MCF 10A (cell line): ENCODE measurements around the gene ZNF446. TPM values are rescaled to one million over a fixed set of nuclear protein-coding genes. Genes with fewer than 3 reads are reported as not detected.

Experiments
- BruUV-seq: library from RNA; stranded (reverse); fragments of 400-500 nt; replicated peaks from 2 replicates; lab custom pipeline; 2021; lab: Mats Ljungman, UMichigan
- CTCF ChIA-PET: fragments of 300-600 bp; sonication (Branson Sonifier 250); formaldehyde crosslinking; extraction: SDS; loops from one replicate; lab custom pipeline; 2021; ENCODE audit warnings: antibody characterized with exemption, inconsistent platforms; lab: Yijun Ruan, JAX
- POLR2A ChIA-PET: fragments of 300-600, 350-650 bp; sonication (Branson Sonifier 250); formaldehyde crosslinking; extraction: SDS; loops from one replicate; lab custom pipeline; 2020; ENCODE audit warnings: antibody characterized with exemption, inconsistent platforms; lab: Yijun Ruan, JAX
- DNase-seq: peaks from one replicate; pipeline ENCODE4 v3.0.0-alpha.2; 2018; ENCODE audit not compliant: unreplicated experiment
- H3K27ac Mint-ChIP-seq: one replicate; pipeline ENCODE4 v1.8.0; 2022; ENCODE audit warnings: mild to moderate bottlenecking, low read depth, mixed read lengths; ENCODE audit not compliant: unreplicated experiment
- H3K27me3 Mint-ChIP-seq: one replicate; pipeline ENCODE4 v1.8.0; 2022; ENCODE audit warnings: mixed read lengths; ENCODE audit not compliant: insufficient read depth, unreplicated experiment
- H3K36me3 Mint-ChIP-seq: one replicate; pipeline ENCODE4 v1.8.0; 2022; ENCODE audit warnings: mild to moderate bottlenecking, moderate library complexity, mixed read lengths; ENCODE audit not compliant: insufficient read depth, unreplicated experiment
- H3K4me1 Mint-ChIP-seq: one replicate; pipeline ENCODE4 v1.8.0; 2022; ENCODE audit warnings: mixed read lengths; ENCODE audit not compliant: insufficient read depth, unreplicated experiment
- H3K4me3 Mint-ChIP-seq: one replicate; pipeline ENCODE4 v1.8.0; 2022; ENCODE audit warnings: mild to moderate bottlenecking, moderate library complexity, mixed read lengths; ENCODE audit not compliant: unreplicated experiment
- H3K9me3 Mint-ChIP-seq: one replicate; pipeline ENCODE4 v1.8.0; 2022; ENCODE audit warnings: mixed read lengths; ENCODE audit not compliant: unreplicated experiment
- CTCF ChIP-seq: fragments of 200-600 bp; IDR thresholded peaks from one replicate; pipeline ENCODE4 v1.8.0; 2022; ENCODE audit warnings: antibody characterized with exemption, mild to moderate bottlenecking; ENCODE audit not compliant: unreplicated experiment
- intact Hi-C: fragments of 100-400 bp; cut with micrococcal nuclease; formaldehyde crosslinking; loops from 2 replicates; pipeline ENCODE4 v1.14.1; 2022
- total RNA-seq: library from RNA; stranded (reverse); gene quantifications from 2 replicates; pipeline ENCODE4 v1.2.3, GENCODE V29; 2022

The ZNF446 gene
- total RNA-seq, 1 experiment from 2014 or later: 8.3 TPM

GRCh38 chr19:58476498-58477015 lies 405 bp downstream of the ZNF446 start:
- no TSS peak for BruUV-seq

GRCh38 chr19:58477130-58477529 lies 978 bp downstream of the ZNF446 start:
- Mint-ChIP-seq H3K4me3 (peak overlapping the region; percentile 90), H3K9me3 (no peaks in the 10 kb centered on the region), H3K4me1 (peaks cover 10% of the 10 kb centered on the region), H3K27ac (peak overlapping the region; percentile 92), H3K36me3 (peaks cover 70% of the 10 kb centered on the region), H3K27me3 (no peaks in the 10 kb centered on the region)
- ChIA-PET CTCF (interaction anchor here (1.4 kb wide), 1 partner anchor 42 kb away, joined by 6 read pairs; the partner anchor contains the start of gene ZBTB45), POLR2A (interaction anchor here (0.7 to 2.7 kb wide), 5 partner anchors 12 to 1075 kb away, joined by 3 to 13 read pairs (median 5); partner anchors contain the start of genes ZBTB45 and ZNF584)
- intact Hi-C loops: no loop called here
- no peak for DNase-seq
- no peak for TF ChIP-seq CTCF
- no TSS peak for BruUV-seq

More at GRCh38 chr19:58476498-58477015, 405 bp downstream of the ZNF446 start:
- Mint-ChIP-seq H3K27ac (peak overlapping the region; percentile 92), H3K36me3 (peaks cover 72% of the 10 kb centered on the region), H3K9me3 (no peaks in the 10 kb centered on the region), H3K4me3 (peak overlapping the region; percentile 90), H3K27me3 (no peaks in the 10 kb centered on the region), H3K4me1 (peaks cover 10% of the 10 kb centered on the region)
- TF ChIP-seq CTCF: no peak
- POLR2A ChIA-PET: interaction anchor here (0.7 to 2.7 kb wide), 8 partner anchors 13 to 1074 kb away, joined by 3 to 13 read pairs (median 4); partner anchors contain the start of genes TRIM28, ZBTB45, ZNF497 and ZNF584
- CTCF ChIA-PET: interaction anchor here (1.4 kb wide), 1 partner anchor 43 kb away, joined by 6 read pairs; the partner anchor contains the start of gene ZBTB45
- intact Hi-C loops: no loop called here
- peak; percentile 38 for DNase-seq

GRCh38 chr19:58477871-58478270 lies 1.7 kb downstream of the ZNF446 start:
- Mint-ChIP-seq H3K27ac (no peak overlapping the region), H3K27me3 (no peaks in the 10 kb centered on the region), H3K4me3 (no peak overlapping the region), H3K9me3 (no peaks in the 10 kb centered on the region), H3K4me1 (peaks cover 10% of the 10 kb centered on the region), H3K36me3 (peaks cover 63% of the 10 kb centered on the region)
- no peak for TF ChIP-seq CTCF
- intact Hi-C loops: no loop called here
- CTCF ChIA-PET: interaction anchor here (1.4 kb wide), 1 partner anchor 42 kb away, joined by 6 read pairs; the partner anchor contains the start of gene ZBTB45
- POLR2A ChIA-PET: interaction anchor here (0.9 kb wide), 1 partner anchor 11 kb away, joined by 3 read pairs; no protein-coding TSS in a partner anchor
- BruUV-seq: no TSS peak
- DNase-seq: no peak

GRCh38 chr19:58479303-58479702 lies 3.2 kb downstream of the ZNF446 start:
- H3K4me3 Mint-ChIP-seq: peak overlapping the region; percentile 14
- no peak overlapping the region for H3K27ac Mint-ChIP-seq
- BruUV-seq: no TSS peak

More at GRCh38 chr19:58479303-58479702, 3.2 kb downstream of the ZNF446 start:
- ChIA-PET CTCF (no interaction called here), POLR2A (interaction anchor here (0.9 kb wide), 1 partner anchor 80 kb away, joined by 4 read pairs; no protein-coding TSS in a partner anchor)
- no peak for TF ChIP-seq CTCF
- Mint-ChIP-seq H3K9me3 (no peaks in the 10 kb centered on the region), H3K4me1 (peaks cover 10% of the 10 kb centered on the region), H3K36me3 (peaks cover 58% of the 10 kb centered on the region), H3K27me3 (no peaks in the 10 kb centered on the region)
- no peak for DNase-seq
- intact Hi-C loops: no loop called here
